Measurements from ENCODE around the gene SEC14L1. TPM values are rescaled to one million over a fixed set of nuclear protein-coding genes. Genes with fewer than 3 reads are reported as not detected.
"Not testable (repeated sequence)": the region's sequence is repeated elsewhere in the genome, so short reads cannot be mapped to it uniquely, and the experiment has no call there.

SEC14L1 gene
- total RNA-seq, 2 donors from 2014 or later, result 89.0 to 105 TPM

DNA sequence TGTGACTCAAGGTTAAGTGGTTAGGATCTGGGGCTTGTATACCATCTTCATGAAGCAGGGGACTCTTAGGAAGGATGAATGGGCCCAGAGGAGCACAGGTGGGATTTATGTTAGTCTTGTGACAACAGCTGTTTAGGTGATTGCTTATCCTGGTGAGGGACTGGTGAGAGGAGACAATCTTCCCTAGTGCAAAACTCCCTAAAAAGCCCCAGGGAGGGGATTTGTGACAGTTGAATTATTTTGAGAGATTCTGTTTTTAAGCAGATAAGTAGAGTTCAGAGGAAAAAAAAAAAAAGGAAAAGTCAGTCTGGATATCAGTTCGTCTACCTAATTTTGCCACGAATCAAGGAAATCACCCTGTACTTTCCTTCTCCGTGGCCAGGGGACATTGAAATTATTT, 35.1 kb upstream of the SEC14L1 start:
- Histone ChIP-seq H3K27ac (no peak overlapping the region), H3K27me3 (replicated peaks; ENCODE audit: insufficient read depth) (no peaks in the 10 kb centered on the region), H3K4me3 (no peak overlapping the region), H3K9me3 (no peaks in the 10 kb centered on the region), H3K36me3 (no peaks in the 10 kb centered on the region), H3K4me1 (ENCODE audit: control insufficient read depth in 1 of 2, low read depth in 2 of 2) (peaks cover 17 to 30% of the 10 kb centered on the region in 2 donors)
- ATAC-seq (ENCODE audit: insufficient number of reproducible peaks, low FRiP score, low read depth), result no peak
- TF ChIP-seq, protein P1, sequence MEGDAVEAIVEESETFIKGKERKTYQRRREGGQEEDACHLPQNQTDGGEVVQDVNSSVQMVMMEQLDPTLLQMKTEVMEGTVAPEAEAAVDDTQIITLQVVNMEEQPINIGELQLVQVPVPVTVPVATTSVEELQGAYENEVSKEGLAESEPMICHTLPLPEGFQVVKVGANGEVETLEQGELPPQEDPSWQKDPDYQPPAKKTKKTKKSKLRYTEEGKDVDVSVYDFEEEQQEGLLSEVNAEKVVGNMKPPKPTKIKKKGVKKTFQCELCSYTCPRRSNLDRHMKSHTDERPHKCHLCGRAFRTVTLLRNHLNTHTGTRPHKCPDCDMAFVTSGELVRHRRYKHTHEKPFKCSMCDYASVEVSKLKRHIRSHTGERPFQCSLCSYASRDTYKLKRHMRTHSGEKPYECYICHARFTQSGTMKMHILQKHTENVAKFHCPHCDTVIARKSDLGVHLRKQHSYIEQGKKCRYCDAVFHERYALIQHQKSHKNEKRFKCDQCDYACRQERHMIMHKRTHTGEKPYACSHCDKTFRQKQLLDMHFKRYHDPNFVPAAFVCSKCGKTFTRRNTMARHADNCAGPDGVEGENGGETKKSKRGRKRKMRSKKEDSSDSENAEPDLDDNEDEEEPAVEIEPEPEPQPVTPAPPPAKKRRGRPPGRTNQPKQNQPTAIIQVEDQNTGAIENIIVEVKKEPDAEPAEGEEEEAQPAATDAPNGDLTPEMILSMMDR (IDR thresholded peaks at IDR 0.05), result no peak
- DNase-seq (ENCODE audit: low spot score), result no peak

DNA sequence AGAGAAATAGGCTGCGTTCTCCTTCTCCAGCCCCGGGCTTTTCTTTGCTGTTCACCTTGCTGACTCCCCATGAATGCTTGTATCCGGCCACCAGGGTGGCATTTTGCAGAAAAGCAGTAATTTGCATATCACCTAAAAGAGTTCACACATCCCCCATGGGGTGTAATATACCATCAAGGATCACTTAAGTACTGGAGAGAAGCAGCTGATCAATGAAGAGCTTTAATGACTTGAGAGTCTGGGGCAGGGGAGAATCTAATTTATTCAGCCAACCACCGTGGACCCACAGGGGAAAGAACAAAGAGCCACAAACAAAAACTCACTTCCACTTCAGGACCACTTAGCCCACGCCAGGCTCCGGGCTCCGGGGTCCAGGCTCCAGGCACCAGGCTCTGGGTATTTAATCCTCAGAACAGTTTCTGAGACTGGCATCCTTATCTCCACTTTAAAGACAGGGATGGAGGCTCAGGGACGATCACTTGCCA, 33.9 kb upstream of the SEC14L1 start:
- no peaks in the 10 kb centered on the region for H3K27me3 ChIP-seq (replicated peaks; ENCODE audit: insufficient read depth)
- no peak for DNase-seq (ENCODE audit: low spot score)
- no peak overlapping the region for H3K4me3 ChIP-seq
- no peak for ATAC-seq (ENCODE audit: insufficient number of reproducible peaks, low FRiP score, low read depth)
- H3K9me3 ChIP-seq, result no peaks in the 10 kb centered on the region
- peaks cover 17 to 34% of the 10 kb centered on the region in 2 donors for H3K4me1 ChIP-seq (ENCODE audit: control insufficient read depth in 1 of 2, low read depth in 2 of 2)
- TF ChIP-seq, protein P1 (IDR thresholded peaks at IDR 0.05), result no peak
- no peak overlapping the region for H3K27ac ChIP-seq
- H3K36me3 ChIP-seq, result no peaks in the 10 kb centered on the region

DNA sequence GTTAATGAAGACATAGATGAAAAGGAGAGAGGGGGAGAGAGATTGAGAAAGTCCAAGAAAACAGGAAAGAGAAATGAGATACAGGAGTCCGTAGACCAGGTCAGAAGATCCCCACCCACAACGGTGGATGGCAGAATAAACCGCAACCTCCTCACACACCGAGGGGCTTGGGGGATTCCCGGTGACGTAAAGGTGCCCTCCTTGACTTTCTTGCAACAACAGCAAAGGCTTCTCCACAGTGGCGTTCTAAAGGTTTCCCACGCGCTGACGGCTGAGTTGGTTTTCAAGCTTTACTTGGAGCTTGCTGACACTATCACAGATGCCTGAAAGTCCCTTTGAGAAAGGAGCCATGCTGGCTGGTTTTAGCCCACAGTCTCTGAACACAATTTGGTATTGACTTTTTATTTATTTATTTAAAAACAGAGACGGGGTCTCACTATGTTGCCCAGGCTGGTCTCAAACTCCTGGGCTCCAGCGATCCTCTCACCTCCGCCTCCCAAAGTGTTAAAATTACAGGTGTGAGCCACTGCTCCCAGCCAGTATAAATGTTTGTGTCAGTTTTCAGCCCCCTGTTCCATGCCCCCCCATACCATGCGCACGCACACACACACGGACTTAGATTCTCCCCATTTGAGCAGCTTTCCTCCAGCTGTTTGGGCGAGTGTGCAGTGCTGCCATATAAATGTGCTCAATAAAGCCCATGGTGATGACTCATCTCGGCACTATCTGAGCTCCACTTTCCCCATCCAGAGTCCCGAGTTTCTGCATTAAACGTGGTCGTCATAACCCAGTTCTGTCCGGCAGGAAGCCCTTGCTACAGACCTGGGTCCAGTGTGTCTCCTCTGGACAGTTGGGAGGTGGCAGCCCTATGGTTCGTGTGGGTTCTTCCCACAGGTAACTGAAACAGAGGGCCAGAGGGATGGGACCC, 33.0 kb upstream of the SEC14L1 start:
- DNase-seq (ENCODE audit: low spot score) (no peak), ATAC-seq (ENCODE audit: insufficient number of reproducible peaks, low FRiP score, low read depth) (no peak)
- no peaks in the 10 kb centered on the region for H3K9me3 ChIP-seq
- H3K4me1 ChIP-seq (ENCODE audit: control insufficient read depth in 1 of 2, low read depth in 2 of 2), result peaks cover 17 to 34% of the 10 kb centered on the region in 2 donors
- H3K27me3 ChIP-seq (replicated peaks; ENCODE audit: insufficient read depth), result no peaks in the 10 kb centered on the region
- H3K4me3 ChIP-seq, result no peak overlapping the region
- no peaks in the 10 kb centered on the region for H3K36me3 ChIP-seq
- TF ChIP-seq, protein P1 (IDR thresholded peaks at IDR 0.05), result no peak
- peak overlapping the region; percentile 30 to 77 for H3K27ac ChIP-seq

DNA sequence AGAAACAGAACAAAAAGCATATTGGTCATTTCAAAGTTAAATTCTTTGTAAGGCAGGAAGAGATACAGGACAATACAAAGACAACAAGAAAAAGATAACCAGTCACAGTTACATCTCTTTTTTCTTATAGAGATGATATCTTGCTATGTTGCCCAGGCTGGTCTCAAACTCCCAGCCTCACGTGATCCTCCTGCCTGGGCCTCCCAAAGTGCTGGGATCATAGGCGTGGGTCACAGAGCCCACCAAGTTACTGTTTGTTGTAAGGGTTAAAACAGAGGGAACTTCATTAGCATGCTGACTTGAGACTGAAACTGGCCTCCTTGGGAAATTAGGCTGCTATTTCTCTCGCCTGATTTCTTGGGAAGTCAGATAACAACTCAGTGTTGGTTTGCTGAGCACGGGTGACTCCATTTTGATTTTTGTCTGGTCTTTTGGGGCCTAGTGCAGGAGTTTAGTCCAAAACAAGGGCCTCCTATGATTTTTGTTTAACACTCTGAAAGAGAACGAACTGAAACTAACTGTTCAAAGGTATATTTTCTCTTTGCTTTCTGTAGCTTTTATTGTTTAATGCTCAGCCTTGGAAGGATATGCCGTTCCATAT, 31.5 kb upstream of the SEC14L1 start:
- DNase-seq (ENCODE audit: low spot score) (no peak), ATAC-seq (ENCODE audit: insufficient number of reproducible peaks, low FRiP score, low read depth) (no peak)
- Histone ChIP-seq H3K36me3 (no peaks in the 10 kb centered on the region), H3K4me3 (no peak overlapping the region), H3K27ac (peak overlapping the region; percentile 77), H3K4me1 (ENCODE audit: control insufficient read depth in 1 of 2, low read depth in 2 of 2) (peaks cover 17 to 28% of the 10 kb centered on the region in 2 donors), H3K27me3 (replicated peaks; ENCODE audit: insufficient read depth) (no peaks in the 10 kb centered on the region), H3K9me3 (no peaks in the 10 kb centered on the region)
- TF ChIP-seq, protein P1 (IDR thresholded peaks at IDR 0.05), result no peak

DNA sequence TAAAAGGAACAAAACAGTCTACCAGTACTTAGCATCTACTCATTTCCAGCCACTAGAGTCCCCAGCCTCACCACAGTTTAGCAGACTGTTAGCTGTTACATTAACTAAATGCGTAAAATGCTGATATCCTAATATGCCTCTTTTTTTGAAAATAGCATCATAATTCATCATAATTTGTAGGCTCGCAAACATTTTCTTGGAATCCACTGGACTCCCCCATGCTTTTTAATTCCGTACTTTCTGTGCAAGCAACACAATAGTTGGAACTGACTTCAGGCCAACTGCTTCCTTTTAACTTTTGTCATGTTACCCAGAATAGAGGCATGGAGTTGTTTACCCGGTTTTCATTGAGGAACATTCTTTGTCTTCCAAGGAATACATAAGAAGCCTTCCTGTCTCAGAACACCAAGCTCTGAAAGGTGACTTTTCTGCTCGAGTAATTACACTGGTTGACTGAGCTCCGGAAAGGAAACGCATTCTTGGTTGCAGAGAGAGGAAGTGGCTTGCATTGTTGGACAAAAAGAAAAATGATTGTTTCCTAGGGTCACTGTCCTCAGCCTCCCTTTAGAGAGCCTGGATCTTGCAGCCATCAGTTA, 30.9 kb upstream of the SEC14L1 start:
- Histone ChIP-seq H3K9me3 (no peaks in the 10 kb centered on the region), H3K4me1 (ENCODE audit: control insufficient read depth in 1 of 2, low read depth in 2 of 2) (peaks cover 17 to 29% of the 10 kb centered on the region in 2 donors), H3K27ac (peak overlapping the region; percentile 77), H3K4me3 (peak overlapping the region; percentile 18), H3K27me3 (replicated peaks; ENCODE audit: insufficient read depth) (no peaks in the 10 kb centered on the region), H3K36me3 (no peaks in the 10 kb centered on the region)
- peak; percentile 44 for ATAC-seq (ENCODE audit: insufficient number of reproducible peaks, low FRiP score, low read depth)
- TF ChIP-seq, protein P1 (IDR thresholded peaks at IDR 0.05), result no peak
- no peak for DNase-seq (ENCODE audit: low spot score)

DNA sequence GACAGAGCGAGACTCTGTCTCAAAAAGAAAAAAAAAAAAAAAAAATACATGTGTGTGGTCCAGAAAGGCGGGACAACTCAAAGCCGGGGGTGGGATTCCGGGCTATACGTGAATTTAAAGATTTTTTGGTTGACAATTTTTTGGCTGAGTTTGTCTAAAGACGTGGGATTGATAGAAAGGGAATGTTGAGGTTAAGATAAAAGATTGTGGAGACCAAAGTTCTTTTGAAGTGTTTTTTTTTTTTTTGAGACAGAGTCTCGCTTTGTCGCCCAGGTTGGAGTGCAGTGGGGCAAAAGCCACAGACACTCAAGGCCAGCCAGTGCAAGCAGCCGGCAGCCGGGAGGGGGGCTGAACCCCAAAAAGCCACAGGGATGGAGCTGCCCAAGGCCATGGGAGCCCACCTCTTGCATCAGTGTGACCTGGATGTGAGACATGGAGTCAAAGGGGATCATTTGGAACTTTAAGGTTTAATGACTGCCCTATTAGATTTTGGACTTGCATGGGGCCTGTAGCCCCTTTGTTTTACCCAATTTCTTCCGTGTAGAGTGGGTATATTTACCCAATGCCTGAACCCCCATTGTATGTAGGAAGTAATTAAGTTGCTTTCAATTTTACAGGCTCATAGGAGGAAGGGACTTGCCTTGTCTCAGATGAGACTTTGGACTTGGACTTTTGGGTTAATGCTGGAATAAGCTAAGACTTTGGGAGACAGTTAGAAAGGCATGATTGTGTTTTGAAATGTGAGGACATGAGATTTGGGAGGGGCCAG, 29.4 kb upstream of the SEC14L1 start:
- H3K4me1 ChIP-seq (ENCODE audit: control insufficient read depth in 1 of 2, low read depth in 2 of 2), result peaks cover 20 to 37% of the 10 kb centered on the region in 2 donors
- not testable (repeated sequence) for H3K27me3 ChIP-seq (replicated peaks; ENCODE audit: insufficient read depth); DNase-seq (ENCODE audit: low spot score); ATAC-seq (ENCODE audit: insufficient number of reproducible peaks, low FRiP score, low read depth); H3K9me3 ChIP-seq; H3K36me3 ChIP-seq; H3K4me3 ChIP-seq
- peak overlapping the region in 1 of 2 donors; percentile 40 for H3K27ac ChIP-seq
